Stimulated activated CD4-positive, alpha-beta T cell treated with anti-CD3 and anti-CD28 coated beads, Interleukin-15, amount 100 ng/mL, for 24 hours (primary cell): Measurements from ENCODE around the gene PDHA2.
"Not testable (repeated sequence)": the region's sequence is repeated elsewhere in the genome, so short reads cannot be mapped to it uniquely, and the experiment has no call there.

Source experiments
- DNase-seq: peaks from one replicate; pipeline ENCODE4 v3.0.0-alpha.2; 2020

PDHA2 gene

GRCh38 chr4:95839891-95840290 is at the start of gene PDHA2:
Gene PDHA2, plus strand, starts transcription at chr4:95840093. Its CDS starts 58 bp downstream, at chr4:95840151.
- no peak for DNase-seq

GRCh38 chr4:95798003-95798402 is 41.9 kb upstream of the PDHA2 start:
- DNase-seq: no peak

GRCh38 chr4:95798727-95799126 is 41.2 kb upstream of the PDHA2 start:
- DNase-seq: no peak

GRCh38 chr4:95821867-95822266 is 18.0 kb upstream of the PDHA2 start:
- DNase-seq: no peak

- DNase-seq: no peak
Observed at GRCh38 chr4:95825546-95825945, 14.3 kb upstream of the PDHA2 start.

- no peak for DNase-seq
Observed at GRCh38 chr4:95830651-95831050, 9.2 kb upstream of the PDHA2 start.

GRCh38 chr4:95831166-95831565 is 8.7 kb upstream of the PDHA2 start:
- DNase-seq: no peak

GRCh38 chr4:95833711-95834194 is 6.1 kb upstream of the PDHA2 start:
- DNase-seq: no peak

- no peak for DNase-seq
Observed at GRCh38 chr4:95835672-95836071, 4.2 kb upstream of the PDHA2 start.

- no peak for DNase-seq
Observed at GRCh38 chr4:95838192-95838591, 1.7 kb upstream of the PDHA2 start.

- no peak for DNase-seq
Observed at GRCh38 chr4:95847908-95848460, 8.1 kb downstream of the PDHA2 start.

GRCh38 chr4:95850161-95850560 is 10.3 kb downstream of the PDHA2 start:
- no peak for DNase-seq

- DNase-seq: no peak
Observed at GRCh38 chr4:95857761-95858160, 17.9 kb downstream of the PDHA2 start.

GRCh38 chr4:95867919-95868318 is 28.0 kb downstream of the PDHA2 start:
- DNase-seq: no peak

GRCh38 chr4:95869414-95869813 is 29.5 kb downstream of the PDHA2 start:
- not testable (repeated sequence) for DNase-seq

- DNase-seq: no peak
Observed at GRCh38 chr4:95869961-95870500, 30.1 kb downstream of the PDHA2 start.

- no peak for DNase-seq
Observed at GRCh38 chr4:95877636-95878035, 37.7 kb downstream of the PDHA2 start.

- DNase-seq: no peak
Observed at GRCh38 chr4:95887551-95887950, 47.7 kb downstream of the PDHA2 start.

GRCh38 chr4:95889662-95890061 is 49.8 kb downstream of the PDHA2 start:
- no peak for DNase-seq
